GM19328 (cell line): Measurements from ENCODE around the gene DIP2B.

Source experiments
- ATAC-seq: cut with Tn5 transposase; IDR thresholded peaks from one replicate; pipeline ENCODE4 v1.9.1; 2021; ENCODE audit warnings: mild to moderate bottlenecking, moderate library complexity; ENCODE audit not compliant: unreplicated experiment

DIP2B gene

GRCh38 chr12:50635857-50636256 is 131.1 kb downstream of the DIP2B start:
- no peak for ATAC-seq

- ATAC-seq, result no peak
These were observed 131.7 kb downstream of the DIP2B start for GRCh38 chr12:50636505-50636904.

- no peak for ATAC-seq
These were observed 133.2 kb downstream of the DIP2B start for GRCh38 chr12:50637870-50638481.

- ATAC-seq, result no peak
These were observed 133.7 kb downstream of the DIP2B start for GRCh38 chr12:50638482-50638880.

GRCh38 chr12:50639721-50640120 is 134.9 kb downstream of the DIP2B start:
- ATAC-seq, result no peak

- no peak for ATAC-seq
These were observed 135.6 kb downstream of the DIP2B start for GRCh38 chr12:50640321-50640939.

GRCh38 chr12:50641566-50641965 is 136.8 kb downstream of the DIP2B start:
- no peak for ATAC-seq

GRCh38 chr12:50642035-50642451 is 137.3 kb downstream of the DIP2B start:
- ATAC-seq, result no peak

- ATAC-seq, result no peak
These were observed 138.0 kb downstream of the DIP2B start for GRCh38 chr12:50642761-50643160.

GRCh38 chr12:50647031-50647430 is 142.2 kb downstream of the DIP2B start:
- no peak for ATAC-seq

- ATAC-seq, result no peak
These were observed 142.7 kb downstream of the DIP2B start for GRCh38 chr12:50647479-50647878.

- no peak for ATAC-seq
These were observed 145.5 kb downstream of the DIP2B start for GRCh38 chr12:50650285-50650684.

- ATAC-seq, result no peak
These were observed 150.7 kb downstream of the DIP2B start for GRCh38 chr12:50655374-50655921.

- ATAC-seq, result no peak
These were observed 154.5 kb downstream of the DIP2B start for GRCh38 chr12:50659260-50659659.

GRCh38 chr12:50659690-50660424 is 155.1 kb downstream of the DIP2B start:
- no peak for ATAC-seq

GRCh38 chr12:50660425-50660822 is 155.6 kb downstream of the DIP2B start:
- ATAC-seq, result no peak

GRCh38 chr12:50661300-50662115 is 156.7 kb downstream of the DIP2B start:
- no peak for ATAC-seq

- no peak for ATAC-seq
These were observed 157.3 kb downstream of the DIP2B start for GRCh38 chr12:50662116-50662510.

GRCh38 chr12:50665170-50665569 is 160.4 kb downstream of the DIP2B start:
- no peak for ATAC-seq

- no peak for ATAC-seq
These were observed 160.8 kb downstream of the DIP2B start for GRCh38 chr12:50665609-50666008.

GRCh38 chr12:50666023-50666422 is 161.2 kb downstream of the DIP2B start:
- no peak for ATAC-seq
